Esophagus squamous epithelium (tissue), 4 donors: ENCODE data around the gene GMEB2.

Source experiments
- CTCF ChIP-seq, 6 experiments: fragments of 450-650 bp in 4 of 6; fragments of 200-600 bp in 2 of 6; sonication (generic) in 2 of 6; IDR thresholded peaks; one replicate each; pipeline ENCODE4 v1.5.1; 2016 to 2019; ENCODE audit warnings: antibody characterized with exemption in 6 of 6, mild to moderate bottlenecking in 4 of 6, moderate library complexity in 4 of 6
- POLR2A ChIP-seq, 4 donors: fragments of 450-650 bp; IDR thresholded peaks; one replicate each; pipeline ENCODE4 v1.6.1; 2017; ENCODE audit warnings: antibody characterized with exemption in 4 of 4, mild to moderate bottlenecking in 4 of 4, moderate library complexity in 3 of 4

GRCh38 chr20:63585616-63586565 lies 41.0 kb downstream of the GMEB2 start:
- TF ChIP-seq CTCF (IDR thresholded peaks at IDR 0.05) (no peak), POLR2A (IDR thresholded peaks at IDR 0.05) (no peak)
